CD4-positive, alpha-beta T cell treated with Interferon gamma for 1 hour (primary cell): Measurements from ENCODE around the gene ERVW-1.

Source experiments
- DNase-seq: peaks from one replicate; pipeline ENCODE4 v3.0.0-alpha.2; 2020

Gene ERVW-1

GRCh38 chr7:92421676-92422435, 55.9 kb downstream of the ERVW-1 start:
- DNase-seq, result no peak
